ENCODE data around the gene LYSMD1. TPM values are rescaled to one million over a fixed set of nuclear protein-coding genes. Genes with fewer than 3 reads are reported as not detected.
A peak's percentile ranks its signal among the peaks of the same experiment; 100 is the strongest.
"Not testable (repeated sequence)": the region's sequence is repeated elsewhere in the genome, so short reads cannot be mapped to it uniquely, and the experiment has no call there.

LYSMD1 gene
- 1 to 10 TPM; 4.5 to 4.8 TPM for total RNA-seq

- Mint-ChIP-seq H3K36me3 (ENCODE audit: low read depth) (peaks cover 26% of the 10 kb centered on the region), H3K27me3 (ENCODE audit: low read depth) (no peaks in the 10 kb centered on the region), H3K9me3 (no peaks in the 10 kb centered on the region), H3K27ac (peak within 1 kb of the TSS; percentile 90), H3K4me3 (peak within 1 kb of the TSS; percentile 92), H3K4me1 (ENCODE audit: low read depth) (peaks cover 51% of the 10 kb centered on the region)
- CTCF ChIA-PET: interaction anchor here (0.6 to 1.9 kb wide), 4 partner anchors 9 to 66 kb away, joined by 4 to 7 read pairs (median 4); partner anchors contain the start of genes TMOD4 and TNFAIP8L2
- DNase-seq: peak; percentile 99
- intact Hi-C loops (cut with micrococcal nuclease): loop anchor here (1.0 kb wide), 4 partner anchors 10 to 116 kb away; partner anchors contain the start of genes PIP5K1A, TNFAIP8L2, VPS72 and ZNF687
Measured at GRCh38 chr1:151165738-151166504, at the start of gene LYSMD1, which contains the start of gene SCNM1. TSS of gene LYSMD1 (minus strand) at chr1:151165902. CDS start at chr1:151165258, 644 bp downstream. TSS of gene SCNM1 (plus strand) at chr1:151166144. CDS start at chr1:151166153, 9 bp downstream.

GRCh38 chr1:151213560-151213959 lies 47.9 kb upstream of the LYSMD1 start:
- Mint-ChIP-seq H3K27me3 (ENCODE audit: low read depth) (no peaks in the 10 kb centered on the region), H3K4me3 (no peak overlapping the region), H3K4me1 (ENCODE audit: low read depth) (peaks cover 48% of the 10 kb centered on the region), H3K36me3 (ENCODE audit: low read depth) (peaks cover 28% of the 10 kb centered on the region), H3K9me3 (no peaks in the 10 kb centered on the region), H3K27ac (no peak overlapping the region)
- intact Hi-C loops (cut with micrococcal nuclease): no loop called here
- CTCF ChIA-PET: interaction anchor here (0.6 to 0.8 kb wide), 3 partner anchors 14 to 696 kb away, joined by 3 to 4 read pairs (median 3); no protein-coding TSS in a partner anchor
- DNase-seq: no peak

GRCh38 chr1:151211972-151212705 lies 46.4 kb upstream of the LYSMD1 start:
- Mint-ChIP-seq H3K27ac (peak overlapping the region; percentile 51), H3K36me3 (ENCODE audit: low read depth) (peaks cover 31% of the 10 kb centered on the region), H3K4me3 (no peak overlapping the region), H3K27me3 (ENCODE audit: low read depth) (no peaks in the 10 kb centered on the region), H3K9me3 (no peaks in the 10 kb centered on the region), H3K4me1 (ENCODE audit: low read depth) (peaks cover 41% of the 10 kb centered on the region)
- CTCF ChIA-PET: interaction anchor here (0.6 to 1.3 kb wide), 6 partner anchors 13 to 189 kb away, joined by 3 to 6 read pairs (median 4); partner anchors contain the start of genes PIP5K1A, PSMD4 and VPS72
- DNase-seq: peak; percentile 22
- intact Hi-C loops (cut with micrococcal nuclease): no loop called here

- H3K4me3 Mint-ChIP-seq: no peak overlapping the region
Measured at GRCh38 chr1:151210830-151211229, 45.1 kb upstream of the LYSMD1 start.

GRCh38 chr1:151205381-151205965 lies 39.8 kb upstream of the LYSMD1 start:
- H3K27ac Mint-ChIP-seq; CTCF ChIA-PET; H3K9me3 Mint-ChIP-seq; H3K4me3 Mint-ChIP-seq; intact Hi-C loops (cut with micrococcal nuclease); DNase-seq; H3K27me3 Mint-ChIP-seq (ENCODE audit: low read depth): not testable (repeated sequence)
- Mint-ChIP-seq H3K36me3 (ENCODE audit: low read depth) (peaks cover 27% of the 10 kb centered on the region), H3K4me1 (ENCODE audit: low read depth) (peaks cover 35% of the 10 kb centered on the region)

More at GRCh38 chr1:151210830-151211229, 45.1 kb upstream of the LYSMD1 start:
- no peaks in the 10 kb centered on the region for H3K9me3 Mint-ChIP-seq
- intact Hi-C loops (cut with micrococcal nuclease): no loop called here
- H3K4me1 Mint-ChIP-seq (ENCODE audit: low read depth): peaks cover 39% of the 10 kb centered on the region
- no peak overlapping the region for H3K27ac Mint-ChIP-seq
- CTCF ChIA-PET: interaction anchor here (1.3 kb wide), 1 partner anchor 21 kb away, joined by 3 read pairs; the partner anchor contains the start of gene VPS72
- no peak for DNase-seq
- H3K27me3 Mint-ChIP-seq (ENCODE audit: low read depth): no peaks in the 10 kb centered on the region
- H3K36me3 Mint-ChIP-seq (ENCODE audit: low read depth): peaks cover 33% of the 10 kb centered on the region

GRCh38 chr1:151199873-151200581 lies 34.3 kb upstream of the LYSMD1 start:
- H3K27me3 Mint-ChIP-seq (ENCODE audit: low read depth): no peaks in the 10 kb centered on the region
- H3K36me3 Mint-ChIP-seq (ENCODE audit: low read depth): peaks cover 20% of the 10 kb centered on the region
- intact Hi-C loops (cut with micrococcal nuclease): loop anchor here (5.0 to 10.0 kb wide), 5 partner anchors 127 to 847 kb away; partner anchors contain the start of genes C2CD4D, PI4KB, POGZ and RORC
- no peaks in the 10 kb centered on the region for H3K9me3 Mint-ChIP-seq
- H3K4me1 Mint-ChIP-seq (ENCODE audit: low read depth): peaks cover 49% of the 10 kb centered on the region
- H3K4me3 Mint-ChIP-seq: peak overlapping the region; percentile 99
- DNase-seq: no peak
- peak overlapping the region; percentile 99 for H3K27ac Mint-ChIP-seq
- CTCF ChIA-PET: interaction anchor here (1.2 to 1.8 kb wide), 3 partner anchors 52 to 141 kb away, joined by 3 to 6 read pairs (median 3); no protein-coding TSS in a partner anchor

GRCh38 chr1:151198254-151199127 lies 32.8 kb upstream of the LYSMD1 start, which contains the start of gene PIP5K1A:
TSS of gene PIP5K1A (plus strand) at chr1:151198552. CDS start at chr1:151198997, 445 bp downstream.
- Mint-ChIP-seq H3K4me1 (ENCODE audit: low read depth) (peaks cover 39% of the 10 kb centered on the region), H3K27ac (peak within 1 kb of the TSS; percentile 99), H3K4me3 (peak within 1 kb of the TSS; percentile 99), H3K36me3 (ENCODE audit: low read depth) (peaks cover 20% of the 10 kb centered on the region), H3K27me3 (ENCODE audit: low read depth) (no peaks in the 10 kb centered on the region), H3K9me3 (no peaks in the 10 kb centered on the region)
- intact Hi-C loops (cut with micrococcal nuclease): loop anchor here (1.0 to 10.0 kb wide), 12 partner anchors 8 to 849 kb away; partner anchors contain the start of genes C2CD4D, PI4KB, POGZ and PSMB4
- CTCF ChIA-PET: interaction anchor here (0.7 to 1.4 kb wide), 6 partner anchors 8 to 597 kb away, joined by 3 to 4 read pairs (median 4); partner anchors contain the start of gene PSMD4
- DNase-seq: peak; percentile 99

GRCh38 chr1:151197863-151198253 lies 32.2 kb upstream of the LYSMD1 start:
- H3K4me1 Mint-ChIP-seq (ENCODE audit: low read depth): peaks cover 37% of the 10 kb centered on the region
- no peak for DNase-seq
- H3K4me3 Mint-ChIP-seq: peak overlapping the region; percentile 99
- H3K27me3 Mint-ChIP-seq (ENCODE audit: low read depth): no peaks in the 10 kb centered on the region
- no peaks in the 10 kb centered on the region for H3K9me3 Mint-ChIP-seq
- intact Hi-C loops (cut with micrococcal nuclease): loop anchor here (1.0 to 10.0 kb wide), 12 partner anchors 8 to 849 kb away; partner anchors contain the start of genes C2CD4D, PI4KB, POGZ and PSMB4
- peak overlapping the region; percentile 99 for H3K27ac Mint-ChIP-seq
- peaks cover 20% of the 10 kb centered on the region for H3K36me3 Mint-ChIP-seq (ENCODE audit: low read depth)
- CTCF ChIA-PET: interaction anchor here (1.2 to 1.4 kb wide), 2 partner anchors 14 to 143 kb away, joined by 3 to 4 read pairs; no protein-coding TSS in a partner anchor

GRCh38 chr1:151196292-151196800 lies 30.6 kb upstream of the LYSMD1 start:
- no peak overlapping the region for H3K27ac Mint-ChIP-seq
- no peaks in the 10 kb centered on the region for H3K9me3 Mint-ChIP-seq
- no peak overlapping the region for H3K4me3 Mint-ChIP-seq
- peak; percentile 82 for DNase-seq
- no peaks in the 10 kb centered on the region for H3K27me3 Mint-ChIP-seq (ENCODE audit: low read depth)
- CTCF ChIA-PET: interaction anchor here (0.7 to 1.9 kb wide), 6 partner anchors 55 to 202 kb away, joined by 3 to 14 read pairs (median 3); no protein-coding TSS in a partner anchor
- H3K4me1 Mint-ChIP-seq (ENCODE audit: low read depth): peaks cover 27% of the 10 kb centered on the region
- intact Hi-C loops (cut with micrococcal nuclease): loop anchor here (1.0 to 10.0 kb wide), 6 partner anchors 55 to 851 kb away; partner anchors contain the start of genes C2CD4D, PI4KB, POGZ and RORC
- peaks cover 13% of the 10 kb centered on the region for H3K36me3 Mint-ChIP-seq (ENCODE audit: low read depth)
